Adipose tissue (tissue), 3 donors: ENCODE measurements around the gene KRTAP19-7. TPM values are rescaled to one million over a fixed set of nuclear protein-coding genes. Genes with fewer than 3 reads are reported as not detected.

Experiments
- H3K27ac ChIP-seq: one replicate; pipeline ENCODE4 v1.5.1; 2013; ENCODE audit warnings: low read depth, low read length
- whole genome bisulfite sequencing, 3 donors: extraction: QIAGEN DNeasy Blood & Tissue Kit; methylation state at CpG; one replicate each; pipeline ENCODE4 v1.1.7; 2013; 5-methylcytosine and 5-hydroxymethylcytosine counted together
- polyA plus RNA-seq, 3 donors: library from polyadenylated mRNA; stranded (reverse); fragments of 200-250 nt; gene quantifications; one replicate each; pipeline ENCODE4 v1.2.3, GENCODE V29; 2013
- donor health status: healthy with polysubstance abuse.
- donor health status: Bipolar disorder and iron deficiency.
- donor health status: healthy.

The KRTAP19-7 gene, protein sequence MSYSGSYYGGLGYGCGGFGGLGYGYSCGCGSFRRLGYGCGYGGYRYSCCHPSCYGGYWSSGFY
- polyA plus RNA-seq = not detected

GRCh38 chr21:30561264-30561895, at the start of gene KRTAP19-7:
Gene KRTAP19-7 (minus strand): TSS chr21:30561314. CDS start chr21:30561289, 25 bp downstream.
- 60 to 83% (median 63%) methylated on average over 2 of the region's 2 CpGs for WGBS, 3 donors
- H3K27ac ChIP-seq = no peak within 1 kb of the TSS

- no peak overlapping the region for H3K27ac ChIP-seq
- 87 to 90% (median 87%) methylated on average over 2 of the region's 2 CpGs for WGBS, 3 donors
These were observed 44.9 kb upstream of the KRTAP19-7 start for GRCh38 chr21:30605968-30606367.

- H3K27ac ChIP-seq = no peak within 1 kb of the TSS
- 48 to 76% (median 50%) methylated on average over 1 of the region's 1 CpG for WGBS, 3 donors
These were observed 39.7 kb upstream of the KRTAP19-7 start, which contains the start of gene KRTAP22-1 for GRCh38 chr21:30600787-30601186. Gene KRTAP22-1 (plus strand): TSS chr21:30601087.

DNA sequence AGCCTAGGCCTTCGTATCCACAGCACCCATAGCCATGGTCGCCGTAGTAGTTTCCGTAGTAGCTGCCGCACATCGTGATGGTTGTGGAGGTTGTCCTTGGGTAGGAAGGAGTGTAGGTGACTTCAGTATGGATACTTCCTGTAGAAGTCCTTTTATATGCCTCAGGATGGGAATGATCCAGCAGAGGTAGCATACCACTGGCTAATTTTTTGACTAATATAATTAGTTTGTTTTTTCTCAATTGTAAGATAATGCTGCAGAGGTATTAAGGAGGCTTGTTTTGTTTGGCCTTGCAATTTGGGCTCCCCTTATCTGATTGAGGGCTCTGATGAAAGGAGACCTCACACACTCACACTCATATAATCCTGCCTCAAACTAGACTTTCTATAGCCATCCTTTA, 37.7 kb upstream of the KRTAP19-7 start, which contains the start of gene KRTAP6-2:
Gene KRTAP6-2 (minus strand): TSS at position 101 of the 400 bp plus-strand sequence. CDS start 28 bp downstream, at position 73.
- WGBS, 3 donors = 92 to 96% (median 96%) methylated on average over 6 of the region's 6 CpGs
- no peak within 1 kb of the TSS for H3K27ac ChIP-seq

GRCh38 chr21:30592140-30592539, 31.0 kb upstream of the KRTAP19-7 start, which contains the start of gene KRTAP6-3:
Gene KRTAP6-3 (plus strand): TSS chr21:30592440. CDS start chr21:30592446, 6 bp downstream.
- 89 to 94% (median 92%) methylated on average over 4 of the region's 4 CpGs for WGBS, 3 donors
- H3K27ac ChIP-seq = no peak within 1 kb of the TSS

DNA sequence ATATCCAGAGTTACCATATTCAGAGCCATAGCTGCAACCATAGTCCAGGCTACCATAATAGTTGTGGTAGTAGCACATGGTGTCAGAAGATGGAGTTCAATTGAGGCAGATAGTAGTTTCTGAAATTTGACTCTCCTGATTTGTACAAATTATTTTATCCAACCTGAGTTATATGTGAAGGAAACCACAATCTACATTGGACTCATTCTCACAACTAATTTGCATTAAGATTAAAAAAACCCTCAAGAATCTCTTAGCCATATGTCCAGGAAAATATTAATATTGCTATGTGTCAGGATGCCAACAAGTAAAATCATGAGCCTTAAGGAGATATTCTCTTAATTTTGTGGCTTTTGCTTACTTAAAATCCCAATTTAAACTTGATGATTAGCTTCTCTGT, 29.2 kb upstream of the KRTAP19-7 start, which contains the start of gene KRTAP22-2:
Gene KRTAP22-2 (minus strand): TSS at position 101 of the 400 bp plus-strand sequence.
- no peak within 1 kb of the TSS for H3K27ac ChIP-seq

DNA sequence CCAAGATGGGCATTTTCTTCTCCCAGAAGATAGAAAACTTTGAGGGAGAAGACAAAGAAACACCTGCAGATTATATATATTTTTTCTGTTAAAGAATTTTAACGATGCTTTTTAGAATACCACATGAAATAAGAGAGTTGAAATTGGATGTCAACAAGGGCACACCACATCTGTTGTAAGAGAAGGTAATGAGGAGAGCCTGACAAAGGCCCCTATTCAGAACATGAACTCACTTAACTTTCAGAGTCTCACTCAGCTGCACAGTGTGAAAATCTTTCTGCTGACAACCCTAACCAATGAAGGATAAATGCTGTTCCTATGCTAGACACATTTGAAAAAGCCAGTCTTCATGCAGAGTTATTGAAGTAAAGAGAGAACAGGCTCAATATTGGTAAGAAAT, 21.8 kb upstream of the KRTAP19-7 start:
- no peak overlapping the region for H3K27ac ChIP-seq
- 31 to 87% (median 83%) methylated on average over 1 of the region's 1 CpG for WGBS, 3 donors

DNA sequence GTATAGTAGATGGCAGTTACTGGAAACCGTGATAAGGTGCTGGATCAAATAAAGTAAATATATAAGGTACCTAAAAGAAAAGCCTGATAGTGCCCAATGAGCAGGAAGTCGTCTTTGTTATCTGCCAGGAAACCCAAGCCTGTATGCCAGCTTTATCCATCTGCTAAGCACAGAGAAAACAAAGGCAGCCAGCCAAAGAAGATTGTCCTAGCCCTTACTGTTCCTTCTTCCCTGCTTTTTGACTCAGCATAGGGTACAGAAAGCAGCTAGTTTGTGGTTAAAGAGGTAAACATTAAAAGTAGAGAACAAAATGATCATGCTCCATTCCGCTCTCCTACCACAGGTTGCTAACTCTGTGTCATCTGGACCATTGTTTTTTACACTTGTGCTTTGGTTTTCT, 19.0 kb upstream of the KRTAP19-7 start:
- WGBS, 3 donors = 59 to 65% (median 62%) methylated on average over 3 of the region's 3 CpGs
- no peak overlapping the region for H3K27ac ChIP-seq

DNA sequence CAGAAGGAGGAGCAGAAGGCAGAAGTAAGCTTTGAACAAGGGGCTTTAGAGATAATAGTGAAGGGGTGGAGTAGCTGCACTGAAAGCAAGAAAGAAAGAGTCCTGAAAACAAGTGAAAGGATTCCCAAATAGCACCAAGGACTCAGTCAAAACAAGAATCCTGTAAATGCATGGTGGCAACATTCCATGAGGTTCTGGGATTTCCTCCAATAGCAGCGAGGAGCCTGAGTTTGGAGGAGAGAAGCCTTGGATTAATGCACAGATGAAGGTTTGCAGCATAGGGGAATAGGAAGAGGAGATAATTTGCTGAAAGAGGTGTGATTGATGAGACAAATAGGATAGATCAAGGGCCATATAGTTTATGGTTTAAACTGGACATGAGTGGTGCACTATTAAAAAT, 18.2 kb upstream of the KRTAP19-7 start:
- no peak overlapping the region for H3K27ac ChIP-seq
- WGBS, 3 donors = 42 to 54% (median 52%) methylated on average over 1 of the region's 1 CpG

DNA sequence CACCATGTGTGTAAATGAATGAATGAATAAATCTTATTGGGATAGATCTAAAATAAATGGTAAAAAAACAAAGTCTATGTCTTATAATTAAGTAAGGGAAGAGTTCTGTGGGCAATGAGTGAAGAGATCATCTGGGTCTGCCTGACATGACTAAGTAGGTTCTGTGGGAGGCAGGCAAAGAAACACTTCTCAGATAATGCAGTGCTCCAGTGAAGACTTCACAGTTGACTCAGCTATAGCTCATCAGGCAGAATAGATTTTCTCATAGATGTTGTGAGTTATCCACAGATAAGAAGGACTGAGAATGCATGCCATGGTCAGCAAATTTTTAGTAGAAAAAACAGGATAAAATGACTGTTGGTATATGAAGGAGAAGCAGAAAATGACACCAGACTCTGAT, 16.7 kb upstream of the KRTAP19-7 start:
- H3K27ac ChIP-seq = no peak overlapping the region

- no peak overlapping the region for H3K27ac ChIP-seq
These were observed 6.5 kb upstream of the KRTAP19-7 start for GRCh38 chr21:30567617-30568016.

- WGBS, 3 donors = 82 to 89% (median 85%) methylated on average over 2 of the region's 2 CpGs
- H3K27ac ChIP-seq = no peak overlapping the region
These were observed 2.5 kb upstream of the KRTAP19-7 start for GRCh38 chr21:30563630-30564029.

DNA sequence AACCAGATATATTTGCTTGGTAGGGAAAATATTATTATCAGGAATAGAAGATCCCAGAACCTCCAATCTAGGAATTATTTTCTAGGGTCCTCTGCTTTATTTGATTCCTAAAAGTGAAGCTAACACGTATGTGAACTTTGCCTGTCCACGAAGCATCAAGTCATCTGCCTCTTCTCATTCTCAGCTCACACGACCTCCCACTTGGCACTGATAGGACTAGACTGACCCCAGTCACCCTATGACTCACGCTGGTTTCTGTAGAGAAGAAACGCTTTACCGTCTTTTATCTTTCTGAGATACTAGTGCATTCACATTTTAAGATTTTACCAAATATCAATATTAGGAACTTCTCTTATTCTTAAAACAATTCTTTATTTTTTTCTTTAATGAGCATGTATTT, 2.0 kb upstream of the KRTAP19-7 start:
- no peak overlapping the region for H3K27ac ChIP-seq
- WGBS, 3 donors = 70 to 77% (median 73%) methylated on average over 6 of the region's 6 CpGs

DNA sequence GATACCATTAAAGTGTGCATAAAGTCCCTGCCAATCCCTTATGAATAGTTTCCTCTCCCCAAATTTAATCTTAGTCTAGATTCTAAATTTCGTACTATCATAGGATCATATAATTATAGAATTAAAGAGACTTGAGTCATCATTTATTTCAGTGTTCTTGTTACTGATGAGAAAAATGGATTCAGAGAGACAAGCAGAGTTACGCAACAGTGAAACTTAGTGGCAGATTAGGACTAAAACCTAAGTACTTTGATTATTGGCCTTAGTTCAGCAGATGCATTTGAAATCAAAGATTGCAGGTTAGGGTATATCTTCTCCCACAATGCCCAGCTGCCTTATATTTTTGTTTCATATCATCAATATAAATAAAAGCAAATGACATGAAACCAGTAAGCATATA, 843 bp upstream of the KRTAP19-7 start:
- H3K27ac ChIP-seq = no peak overlapping the region
- WGBS, 3 donors = 79 to 81% (median 81%) methylated on average over 2 of the region's 2 CpGs

- no peak overlapping the region for H3K27ac ChIP-seq
- WGBS, 3 donors = 61 to 92% (median 83%) methylated on average over 2 of the region's 2 CpGs
These were observed 6.0 kb downstream of the KRTAP19-7 start for GRCh38 chr21:30555095-30555494.

- 76 to 80% (median 79%) methylated on average over 1 of the region's 1 CpG for WGBS, 3 donors
- no peak overlapping the region for H3K27ac ChIP-seq
These were observed 8.3 kb downstream of the KRTAP19-7 start for GRCh38 chr21:30552782-30553181.

GRCh38 chr21:30541764-30542163, 19.4 kb downstream of the KRTAP19-7 start, which contains the start of gene KRTAP19-6:
Gene KRTAP19-6 (minus strand): TSS chr21:30541864. CDS start chr21:30541833, 31 bp downstream.
- WGBS, 3 donors = 63 to 70% (median 68%) methylated on average over 1 of the region's 1 CpG
- H3K27ac ChIP-seq = no peak within 1 kb of the TSS

GRCh38 chr21:30518876-30519275, 42.2 kb downstream of the KRTAP19-7 start:
- 77 to 94% (median 86%) methylated on average over 1 of the region's 1 CpG for WGBS, 3 donors
- no peak overlapping the region for H3K27ac ChIP-seq

- 73 to 89% (median 88%) methylated on average over 1 of the region's 1 CpG for WGBS, 3 donors
- H3K27ac ChIP-seq = no peak overlapping the region
These were observed 45.4 kb downstream of the KRTAP19-7 start for GRCh38 chr21:30515681-30516080.
